OCI-LY1 (cell line): ENCODE data around the gene SLC49A3.
"Not testable (repeated sequence)": the region's sequence is repeated elsewhere in the genome, so short reads cannot be mapped to it uniquely, and the experiment has no call there.

Experiments
- CTCF ChIP-seq: fragments of 200-600 bp; sonication (generic), shearing (Covaris generic); IDR thresholded peaks from 2 replicates; pipeline ENCODE4 v1.5.1; 2017; ENCODE audit warnings: mild to moderate bottlenecking, antibody characterized with exemption, low read length, moderate library complexity, mixed read lengths
- EZH2 ChIP-seq: fragments of 200-600 bp; sonication (generic), shearing (Covaris generic); IDR thresholded peaks from 2 replicates; pipeline ENCODE4 v1.8.0; 2017; ENCODE audit warnings: borderline replicate concordance, mixed run types, mild to moderate bottlenecking, antibody characterized with exemption, low read length, moderate library complexity, mixed read lengths

GRCh38 chr4:694341-694940, 5.5 kb upstream of the SLC49A3 start:
- TF ChIP-seq CTCF, EZH2: not testable (repeated sequence)
